NT2/D1 (cell line): ENCODE data around the gene LTF.

Source experiments
- SUZ12 ChIP-seq: IDR thresholded peaks from 2 replicates; pipeline ENCODE4 v1.6.1; 2011; ENCODE audit not compliant: insufficient read length, insufficient read depth; ENCODE audit errors: extremely low read depth
- YY1 ChIP-seq: IDR thresholded peaks from 2 replicates; pipeline ENCODE4 v1.6.1; 2011; ENCODE audit not compliant: insufficient read length, insufficient read depth
- ZNF274 ChIP-seq: IDR thresholded peaks from 2 replicates; pipeline ENCODE4 v1.6.1; 2011; ENCODE audit warnings: mild to moderate bottlenecking, low read depth, low read length

- TF ChIP-seq YY1 (no peak), SUZ12 (no peak), ZNF274 (no peak)
These were observed 65.1 kb downstream of the LTF start for GRCh38 chr3:46399557-46399956.
